ELR (cell line): ENCODE data around the gene PKNOX2.
A peak's percentile ranks its signal among the peaks of the same experiment; 100 is the strongest.

Experiments
- DNase-seq: peaks from one replicate; pipeline ENCODE4 v3.0.0-alpha.2; 2015; ENCODE audit warnings: low read depth

PKNOX2 gene

GRCh38 chr11:125287491-125288210 is 123.1 kb downstream of the PKNOX2 start:
- no peak for DNase-seq

GRCh38 chr11:125289419-125290098 is 125.0 kb downstream of the PKNOX2 start:
- DNase-seq: no peak

- DNase-seq: no peak
Measured at GRCh38 chr11:125290263-125290662, 125.7 kb downstream of the PKNOX2 start.

- no peak for DNase-seq
Measured at GRCh38 chr11:125292100-125292499, 127.5 kb downstream of the PKNOX2 start.

GRCh38 chr11:125293596-125293995 is 129.0 kb downstream of the PKNOX2 start:
- DNase-seq: no peak

- DNase-seq: no peak
Measured at GRCh38 chr11:125295931-125296330, 131.4 kb downstream of the PKNOX2 start.

GRCh38 chr11:125297346-125297915 is 132.9 kb downstream of the PKNOX2 start:
- no peak for DNase-seq

- DNase-seq: no peak
Measured at GRCh38 chr11:125299061-125299615, 134.6 kb downstream of the PKNOX2 start.

GRCh38 chr11:125299821-125300220 is 135.3 kb downstream of the PKNOX2 start:
- no peak for DNase-seq

GRCh38 chr11:125300791-125301218 is 136.3 kb downstream of the PKNOX2 start:
- peak; percentile 78 for DNase-seq

GRCh38 chr11:125301346-125301745 is 136.8 kb downstream of the PKNOX2 start:
- no peak for DNase-seq

GRCh38 chr11:125303186-125303585 is 138.6 kb downstream of the PKNOX2 start:
- DNase-seq: peak; percentile 29

GRCh38 chr11:125303694-125304093 is 139.1 kb downstream of the PKNOX2 start:
- no peak for DNase-seq

GRCh38 chr11:125304136-125304535 is 139.6 kb downstream of the PKNOX2 start:
- no peak for DNase-seq

- DNase-seq: no peak
Measured at GRCh38 chr11:125304876-125305275, 140.3 kb downstream of the PKNOX2 start.

- no peak for DNase-seq
Measured at GRCh38 chr11:125305345-125305744, 140.8 kb downstream of the PKNOX2 start.

- no peak for DNase-seq
Measured at GRCh38 chr11:125306476-125306875, 141.9 kb downstream of the PKNOX2 start.

- no peak for DNase-seq
Measured at GRCh38 chr11:125308246-125308645, 143.7 kb downstream of the PKNOX2 start.

GRCh38 chr11:125312391-125312790 is 147.8 kb downstream of the PKNOX2 start:
- DNase-seq: no peak

GRCh38 chr11:125312812-125313211 is 148.3 kb downstream of the PKNOX2 start:
- DNase-seq: no peak

- no peak for DNase-seq
Measured at GRCh38 chr11:125313271-125314219, 149.0 kb downstream of the PKNOX2 start.
